GM18507 (cell line): ENCODE data around the gene UVRAG.

Source experiments
- DNase-seq: peaks from one replicate; pipeline ENCODE4 v3.0.0; 2011; ENCODE audit warnings: low read depth; ENCODE audit not compliant: insufficient read length; ENCODE audit errors: extremely low spot score
- FAIRE-seq: peaks from 2 replicates; lab custom pipeline; 2011; peaks lifted over from hg19 to GRCh38; lab: Jason Lieb, UNC

UVRAG gene

DNA sequence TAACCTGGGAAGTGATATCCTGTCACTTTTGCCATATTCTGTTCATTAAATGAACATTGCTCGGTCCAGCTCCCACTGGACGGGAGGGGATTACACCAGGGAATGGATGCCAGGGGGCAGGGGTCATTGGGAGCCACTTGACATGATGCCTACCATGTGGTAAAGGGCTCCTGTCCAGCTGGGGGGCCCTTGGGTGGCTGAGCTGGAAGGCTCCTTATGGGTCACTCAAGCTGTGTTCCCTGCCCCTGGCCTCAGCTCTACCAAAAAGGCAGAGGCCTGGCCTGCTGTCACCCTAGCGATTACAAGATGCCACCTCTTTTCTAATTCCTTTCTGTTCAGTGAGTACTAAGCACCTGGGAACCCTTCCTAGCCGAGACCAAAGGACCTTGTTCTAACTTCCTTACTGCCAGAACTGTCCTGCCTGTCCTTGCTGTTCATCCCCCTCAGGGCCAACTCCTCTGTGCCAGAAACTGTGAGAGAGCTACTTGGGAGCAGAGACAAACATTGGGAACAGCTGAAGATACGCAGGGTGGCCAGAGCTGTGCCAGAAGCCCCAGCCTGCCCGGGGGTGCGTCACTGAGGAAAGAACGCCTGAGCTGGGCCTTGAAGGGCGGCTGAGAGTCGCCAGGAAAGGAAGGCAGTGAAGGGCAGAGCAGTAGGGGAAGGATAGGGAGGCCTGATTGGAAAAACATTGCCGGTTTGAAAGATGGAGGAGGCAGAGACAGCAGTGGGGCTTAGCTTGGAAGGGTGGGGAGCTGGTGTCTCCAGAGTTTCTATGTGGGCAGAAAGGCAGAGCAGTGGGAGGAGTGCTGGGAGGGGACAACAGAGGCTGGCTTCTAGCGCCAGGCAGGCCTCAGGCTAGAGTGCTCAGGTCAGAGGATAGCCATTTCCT is 12.7 kb upstream of the UVRAG start:
- FAIRE-seq: no peak

DNA sequence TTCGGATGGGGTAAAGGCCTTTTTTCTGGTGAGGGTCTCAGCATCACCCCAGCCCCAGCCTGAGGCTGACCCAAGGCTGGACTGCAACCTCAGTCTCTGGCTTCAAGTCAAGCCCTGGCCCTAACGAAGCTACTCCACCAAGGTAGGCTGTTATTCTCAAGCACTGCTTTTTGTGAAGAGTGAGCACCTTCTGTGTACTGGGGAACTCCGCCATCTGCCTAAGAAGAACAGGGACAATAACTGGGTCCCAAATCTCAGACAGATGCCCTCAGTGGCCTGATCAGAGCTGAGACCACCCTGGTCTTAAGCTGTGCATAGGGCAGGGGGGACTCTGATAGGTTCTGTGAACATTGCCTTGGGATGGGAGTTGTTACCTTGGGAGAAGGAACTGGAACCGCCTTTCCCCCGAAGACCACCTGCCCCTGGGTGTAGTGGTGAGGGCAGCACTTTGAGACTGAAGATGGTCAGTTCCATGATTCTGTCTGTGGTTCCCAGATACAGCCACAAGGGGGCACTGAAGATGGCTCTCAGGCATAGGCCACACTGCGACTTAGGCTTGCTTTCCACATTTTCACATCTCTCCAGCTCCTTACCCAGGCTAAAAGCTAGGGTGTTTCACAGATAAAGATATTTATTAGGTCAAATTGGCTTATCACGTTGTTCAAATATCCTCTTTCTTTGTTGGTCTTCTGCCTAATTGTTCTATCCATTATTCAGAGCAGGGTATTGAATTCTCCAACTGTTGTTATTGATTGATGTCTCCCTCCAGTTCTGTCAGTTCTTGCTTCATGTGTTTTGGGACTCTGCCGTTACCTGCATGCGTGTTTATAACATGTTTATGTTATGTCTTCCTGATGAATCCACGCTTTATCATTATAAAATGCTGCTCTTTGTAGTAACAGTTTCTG is 11.8 kb upstream of the UVRAG start:
- peak; percentile 58 for DNase-seq
- peak; percentile 94 for FAIRE-seq

More for the DNA sequence above, 12.7 kb upstream of the UVRAG start:
- DNase-seq: no peak

DNA sequence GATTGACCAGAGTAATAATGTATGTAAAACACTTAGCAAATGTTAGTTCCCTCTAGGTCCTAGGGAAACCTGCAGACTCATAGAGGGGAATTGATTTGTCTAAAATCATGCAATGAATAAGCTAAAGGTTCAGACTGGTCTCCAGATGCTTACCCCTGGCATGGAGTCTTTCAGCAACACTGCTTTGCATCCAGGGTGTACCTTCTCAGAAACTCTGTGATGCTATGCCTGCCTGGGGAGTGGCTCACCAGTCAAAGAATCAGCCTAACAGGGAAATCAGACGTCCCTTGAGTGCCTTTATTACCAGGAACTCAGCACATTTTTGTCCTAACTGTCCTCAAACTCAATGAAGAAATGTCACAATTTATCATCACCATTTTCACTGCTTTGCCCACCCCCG is 5.9 kb upstream of the UVRAG start:
- no peak for FAIRE-seq

DNA sequence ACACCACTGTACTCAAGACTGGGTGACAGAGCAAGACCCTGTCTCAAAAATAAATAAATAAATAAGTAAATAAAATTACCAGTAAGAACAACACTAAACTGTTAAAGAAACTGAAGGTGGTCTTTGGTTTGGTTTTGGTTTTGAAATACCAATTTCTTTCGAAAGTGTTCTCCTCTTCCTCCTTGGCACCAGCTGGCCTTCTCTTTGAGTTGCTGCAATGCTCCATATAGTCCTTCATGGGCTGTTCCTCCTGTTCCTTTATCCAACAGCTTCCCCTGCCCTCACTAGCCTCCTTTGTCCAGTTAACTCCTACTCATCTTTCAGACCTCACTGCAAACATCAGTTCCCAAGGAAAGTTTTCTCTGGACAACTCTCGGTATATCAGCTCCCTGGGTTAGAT is 5.0 kb upstream of the UVRAG start:
- no peak for DNase-seq
- no peak for FAIRE-seq

More for the DNA sequence above, 5.9 kb upstream of the UVRAG start:
- DNase-seq: no peak

DNA sequence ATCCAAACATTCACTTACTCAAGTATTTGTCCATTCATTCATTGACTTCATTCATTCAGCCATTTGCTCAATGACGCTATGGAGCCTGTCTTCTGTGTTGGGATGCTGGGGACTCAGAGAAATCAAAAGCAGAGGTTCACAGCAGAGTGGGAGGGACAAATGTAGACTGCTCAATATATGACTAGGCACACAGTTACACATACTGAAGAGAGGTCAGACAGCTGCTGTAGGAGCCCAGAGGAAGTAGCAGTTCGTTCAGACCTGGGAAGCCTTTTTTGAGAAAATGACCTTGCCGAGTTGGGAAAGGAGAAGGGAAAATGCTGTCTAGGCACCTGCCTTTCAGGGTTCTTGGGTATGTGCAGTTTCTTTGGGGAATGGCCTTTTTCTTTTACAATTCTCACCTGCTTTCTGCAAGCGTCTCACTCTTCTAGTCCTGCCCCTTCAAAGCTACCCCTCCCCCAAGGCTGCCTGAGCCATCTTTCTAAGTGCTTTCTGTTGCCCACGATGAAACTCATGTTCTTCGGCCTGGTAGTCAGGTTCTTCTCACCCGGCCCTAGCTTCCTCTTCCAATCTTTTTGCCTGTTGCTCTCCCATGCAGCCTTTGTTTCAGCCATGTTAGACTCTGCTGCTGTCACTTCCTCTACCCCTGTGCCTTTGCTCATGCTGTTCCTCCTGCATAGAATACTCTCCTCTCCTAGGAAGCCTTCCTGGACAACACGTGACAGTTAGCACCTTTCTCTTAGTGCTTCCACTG is 4.2 kb upstream of the UVRAG start:
- DNase-seq: no peak
- FAIRE-seq: peak; percentile 63

DNA sequence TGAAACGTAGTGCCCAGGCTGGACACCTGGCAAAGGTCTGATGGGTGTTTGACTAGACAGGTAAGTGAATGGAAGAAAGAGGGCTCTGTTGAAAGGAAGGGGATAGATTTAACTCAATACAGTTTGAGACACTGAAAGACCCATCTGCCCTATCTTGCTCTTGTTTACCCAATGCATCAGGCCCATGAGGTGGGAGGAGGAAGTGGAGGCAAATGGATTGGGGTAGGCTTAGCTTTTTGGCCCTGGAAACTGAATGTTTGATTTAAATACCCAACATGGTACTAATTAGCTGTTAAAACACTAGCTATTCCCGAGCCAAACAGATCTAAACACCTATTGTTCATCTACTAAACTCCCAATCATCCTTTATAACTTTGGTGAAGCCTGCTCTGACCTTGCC is 3.5 kb upstream of the UVRAG start:
- FAIRE-seq: no peak
- DNase-seq: no peak

DNA sequence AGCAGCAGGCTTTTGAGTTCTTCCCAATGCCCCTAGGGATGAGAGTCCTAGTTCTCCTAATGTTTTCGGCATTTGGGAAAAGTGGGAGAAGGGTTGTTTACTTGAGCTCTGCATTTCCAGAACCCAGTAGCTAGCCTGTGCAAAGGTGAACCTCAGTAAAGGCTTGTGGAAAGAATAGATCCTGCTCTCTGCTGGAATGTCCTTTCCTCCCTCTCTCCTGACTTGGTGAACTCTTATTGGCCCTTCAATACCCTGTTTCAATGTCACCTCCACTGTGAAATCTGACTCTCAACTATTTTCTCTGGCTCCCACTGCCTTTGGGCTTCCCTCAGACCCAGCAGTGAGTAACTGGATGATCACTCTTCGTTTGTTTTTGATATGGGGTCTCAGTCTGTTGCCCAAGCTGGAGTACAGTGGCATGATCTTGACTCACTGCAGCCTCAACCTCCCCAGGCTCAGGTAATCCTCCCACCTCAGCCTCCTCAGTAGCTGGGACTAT is 2.4 kb upstream of the UVRAG start:
- DNase-seq (no peak), FAIRE-seq (no peak)

DNA sequence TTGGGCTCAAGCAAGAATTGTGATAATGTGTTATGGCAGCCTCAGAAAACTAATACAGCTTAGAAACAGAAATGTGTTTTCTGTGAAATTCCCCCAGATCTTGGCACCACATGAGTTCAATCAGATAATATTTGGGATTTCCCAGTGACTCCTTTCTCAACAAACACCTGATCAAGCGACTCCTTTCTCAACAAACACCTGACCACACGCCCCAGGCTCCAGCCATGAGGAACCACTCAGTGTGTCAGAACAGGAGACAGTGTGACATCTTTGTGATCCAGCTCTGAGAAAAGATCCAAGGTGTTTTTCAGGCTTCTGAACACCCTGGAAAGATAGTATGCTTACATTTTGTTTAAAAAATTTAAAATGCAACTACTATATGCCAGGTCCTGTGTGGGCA is 1.9 kb upstream of the UVRAG start:
- no peak for DNase-seq
- FAIRE-seq: peak; percentile 29

DNA sequence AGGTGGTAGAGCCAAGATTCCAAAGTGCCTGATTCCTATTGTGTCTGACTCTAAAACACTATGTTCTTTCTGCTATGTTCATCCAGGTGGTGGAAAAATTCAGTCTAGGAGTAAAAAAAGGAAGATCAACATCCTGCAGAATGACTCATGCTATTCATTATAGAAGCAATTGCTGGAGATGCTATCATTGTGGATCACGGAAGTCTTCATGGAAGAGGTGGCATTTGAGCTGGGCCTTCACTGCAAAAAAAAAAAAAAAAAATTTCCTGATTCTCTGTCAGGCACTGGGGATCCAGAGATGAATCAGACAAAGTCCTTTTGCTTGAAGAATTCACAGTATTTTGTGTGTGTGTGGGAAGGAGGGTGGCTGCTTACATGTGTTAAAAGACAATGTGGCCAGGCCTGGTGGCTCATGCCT is 1.4 kb upstream of the UVRAG start:
- DNase-seq (no peak), FAIRE-seq (no peak)

DNA sequence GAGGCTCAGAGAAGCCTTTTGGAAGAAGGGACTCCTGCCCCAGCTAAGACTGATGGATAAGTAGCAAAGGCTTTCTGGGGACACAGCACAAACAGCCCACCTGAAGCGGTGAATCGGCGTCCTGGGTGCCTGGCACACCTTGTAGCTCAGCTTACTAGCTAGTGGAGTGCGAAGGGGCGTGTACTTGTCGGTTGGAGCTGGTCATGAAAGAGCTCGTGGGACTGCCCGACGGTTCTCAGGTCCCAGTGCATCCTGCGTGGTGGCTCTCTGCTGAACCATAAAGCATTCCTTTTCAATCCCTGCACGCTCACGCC is 690 bp upstream of the UVRAG start:
- DNase-seq (no peak), FAIRE-seq (no peak)

DNA sequence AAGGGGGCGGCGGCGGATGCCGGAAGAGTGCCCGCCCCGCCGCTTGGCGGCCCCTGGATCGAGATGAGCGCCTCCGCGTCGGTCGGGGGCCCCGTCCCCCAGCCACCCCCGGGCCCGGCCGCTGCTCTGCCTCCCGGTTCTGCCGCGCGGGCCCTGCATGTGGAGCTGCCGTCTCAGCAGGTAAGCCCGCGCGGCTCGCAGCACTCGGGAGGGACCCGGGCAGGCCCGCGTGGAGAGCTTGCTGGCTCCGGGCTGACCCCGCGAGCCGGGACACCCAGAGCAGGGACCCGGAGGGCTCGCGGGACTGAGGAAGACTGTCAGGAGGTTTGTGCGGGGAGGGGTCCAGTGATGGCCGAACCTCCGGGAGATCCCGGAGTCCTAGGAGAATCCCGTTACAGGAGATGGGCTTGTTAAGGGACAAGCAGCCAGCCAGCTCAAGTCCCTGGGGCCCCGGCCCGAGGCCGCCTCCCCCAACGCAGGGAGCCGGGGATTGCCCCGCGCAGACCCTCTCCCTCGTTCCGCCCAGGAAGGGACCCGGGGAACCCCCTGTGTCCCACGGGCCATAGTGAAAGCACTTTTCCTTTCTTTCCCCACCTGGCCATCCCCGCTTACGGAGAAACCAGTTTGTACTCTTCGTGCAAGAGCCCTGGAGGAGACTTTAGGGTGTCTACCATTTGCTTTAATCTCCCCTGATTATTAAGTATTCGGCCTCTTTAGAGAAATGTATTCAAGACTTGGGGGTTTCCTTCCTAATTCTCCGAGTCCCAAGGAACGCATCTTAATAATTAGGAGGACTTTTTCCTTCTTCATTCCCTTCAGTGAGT is 547 bp downstream of the UVRAG start:
- no peak for DNase-seq
- FAIRE-seq: no peak

DNA sequence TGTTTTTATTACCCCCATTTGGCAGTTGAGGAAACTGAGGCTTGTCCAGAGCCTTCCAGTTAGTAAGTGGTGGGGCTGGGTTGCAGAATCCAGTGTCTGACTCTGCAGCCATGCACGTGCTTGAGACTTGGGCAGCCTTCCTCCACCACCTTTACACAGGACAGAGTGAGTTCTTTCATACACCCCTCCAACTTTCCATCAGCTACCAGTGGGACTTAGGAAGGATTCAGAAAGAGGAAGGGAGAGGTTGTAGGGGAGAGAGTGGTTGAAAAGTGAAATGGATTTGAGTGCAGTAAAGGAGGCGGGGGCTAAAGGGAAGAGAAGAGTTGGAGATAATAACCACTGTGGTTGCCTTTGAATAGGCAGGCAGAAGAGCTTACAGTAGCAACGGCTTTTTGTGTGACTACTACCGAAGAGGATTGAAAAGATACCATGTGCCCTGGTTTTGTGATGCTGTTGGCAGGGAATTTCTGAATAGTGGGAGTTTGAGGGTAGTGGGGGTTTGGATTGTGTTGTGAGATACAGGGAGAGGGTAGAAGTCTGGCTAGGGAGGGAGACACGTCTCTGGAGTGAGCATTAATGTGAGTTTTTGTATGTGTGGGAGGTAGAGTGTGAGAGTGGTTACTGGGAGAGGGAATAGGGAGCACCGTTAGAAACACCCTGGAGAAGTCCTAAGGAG is 1.7 kb downstream of the UVRAG start:
- DNase-seq: no peak
- no peak for FAIRE-seq

DNA sequence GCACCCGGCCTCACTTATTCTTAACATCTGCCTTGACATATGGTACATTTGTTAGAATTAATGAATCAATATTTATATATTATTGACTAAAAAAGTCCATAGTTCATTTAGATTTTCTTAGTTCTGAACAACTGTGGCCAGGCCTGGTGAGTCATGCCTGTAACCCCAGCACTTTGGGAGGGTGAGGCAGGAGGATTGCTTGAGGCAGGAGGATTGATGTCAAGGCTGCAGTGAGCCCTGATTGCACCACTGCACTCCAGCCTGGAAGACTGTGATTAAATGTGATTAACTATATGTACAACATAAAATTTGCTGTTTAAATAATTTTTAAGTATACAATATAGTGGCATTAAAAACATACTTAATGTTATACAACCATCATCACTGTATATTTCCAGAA is 5.6 kb downstream of the UVRAG start:
- FAIRE-seq: no peak

DNA sequence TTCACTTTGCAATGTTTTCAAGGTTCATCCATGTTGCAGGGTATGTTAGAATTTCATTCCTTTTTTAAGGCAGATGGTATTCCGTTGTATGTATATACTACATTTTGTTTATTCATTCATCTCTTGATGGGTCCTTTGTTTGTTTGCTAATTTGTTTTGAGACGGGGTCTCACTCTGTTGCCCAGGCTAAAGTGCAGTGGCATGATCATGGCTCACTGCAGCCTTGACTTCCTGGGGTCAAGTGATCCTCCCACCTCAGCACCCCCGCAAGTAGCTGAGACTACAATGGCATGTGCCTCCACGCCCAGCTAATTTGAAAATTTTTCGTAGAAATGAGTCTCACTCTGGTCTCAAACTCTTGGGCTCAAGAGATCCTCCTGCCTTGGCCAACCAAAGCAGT is 6.2 kb downstream of the UVRAG start:
- DNase-seq (no peak), FAIRE-seq (no peak)

More for the DNA sequence above, 5.6 kb downstream of the UVRAG start:
- no peak for DNase-seq

DNA sequence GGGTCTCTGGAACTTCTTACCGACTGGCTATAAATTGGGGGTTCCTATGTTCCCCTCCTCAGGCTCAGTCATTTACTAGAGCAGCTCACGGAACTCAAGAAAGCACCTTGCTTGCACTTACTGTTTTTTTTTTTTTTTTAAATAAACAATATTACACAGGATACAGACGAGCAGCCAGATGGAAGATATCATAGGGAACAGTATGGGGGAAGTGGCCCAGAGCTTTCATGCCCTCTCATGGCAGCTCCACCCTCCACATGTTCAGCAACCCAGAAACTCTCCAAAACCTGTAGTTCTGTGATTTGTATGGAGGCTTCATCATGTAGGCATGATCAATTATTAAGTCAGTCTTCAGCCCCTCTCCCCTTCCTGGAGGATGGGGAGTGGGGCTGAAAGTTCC is 7.5 kb downstream of the UVRAG start:
- no peak for FAIRE-seq
- no peak for DNase-seq

DNA sequence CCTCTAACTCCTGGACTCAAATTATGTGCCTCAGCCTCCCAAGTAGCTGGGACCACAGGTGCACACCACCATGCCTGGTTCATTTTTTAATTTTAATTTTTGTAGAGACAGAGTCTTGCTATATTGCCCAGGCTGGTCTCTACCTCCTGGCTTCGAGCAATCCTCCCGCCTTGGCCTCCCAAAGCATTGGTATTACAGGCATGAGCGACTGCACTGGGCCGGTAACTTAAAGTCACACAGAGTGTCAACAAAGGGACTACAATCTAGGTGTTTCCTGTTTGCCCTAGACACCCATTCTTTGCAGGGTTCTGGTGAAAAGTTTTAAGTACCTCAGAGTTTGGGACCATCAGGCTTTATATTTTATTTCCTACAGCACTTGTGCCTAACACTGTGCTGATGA is 8.4 kb downstream of the UVRAG start:
- DNase-seq (no peak), FAIRE-seq (peak; percentile 71)

DNA sequence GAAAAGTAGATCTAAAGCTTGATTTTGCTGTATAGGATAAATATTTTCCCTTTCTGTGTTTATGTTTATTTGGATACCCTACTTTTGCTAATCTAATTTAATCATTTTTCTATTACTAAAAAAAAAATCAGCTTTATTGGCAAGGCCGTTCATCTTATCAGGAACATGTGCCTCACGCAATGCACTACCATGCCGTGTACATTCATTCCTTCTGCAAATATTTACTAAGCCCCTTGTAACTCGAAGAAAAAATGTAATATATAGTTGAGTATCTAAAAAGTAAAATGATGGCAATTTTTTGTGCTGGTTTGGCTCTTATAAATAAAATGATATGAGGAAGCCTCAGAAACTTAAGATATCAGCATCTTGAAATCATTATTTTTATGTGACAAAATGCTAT is 8.9 kb downstream of the UVRAG start:
- FAIRE-seq (no peak), DNase-seq (no peak)

DNA sequence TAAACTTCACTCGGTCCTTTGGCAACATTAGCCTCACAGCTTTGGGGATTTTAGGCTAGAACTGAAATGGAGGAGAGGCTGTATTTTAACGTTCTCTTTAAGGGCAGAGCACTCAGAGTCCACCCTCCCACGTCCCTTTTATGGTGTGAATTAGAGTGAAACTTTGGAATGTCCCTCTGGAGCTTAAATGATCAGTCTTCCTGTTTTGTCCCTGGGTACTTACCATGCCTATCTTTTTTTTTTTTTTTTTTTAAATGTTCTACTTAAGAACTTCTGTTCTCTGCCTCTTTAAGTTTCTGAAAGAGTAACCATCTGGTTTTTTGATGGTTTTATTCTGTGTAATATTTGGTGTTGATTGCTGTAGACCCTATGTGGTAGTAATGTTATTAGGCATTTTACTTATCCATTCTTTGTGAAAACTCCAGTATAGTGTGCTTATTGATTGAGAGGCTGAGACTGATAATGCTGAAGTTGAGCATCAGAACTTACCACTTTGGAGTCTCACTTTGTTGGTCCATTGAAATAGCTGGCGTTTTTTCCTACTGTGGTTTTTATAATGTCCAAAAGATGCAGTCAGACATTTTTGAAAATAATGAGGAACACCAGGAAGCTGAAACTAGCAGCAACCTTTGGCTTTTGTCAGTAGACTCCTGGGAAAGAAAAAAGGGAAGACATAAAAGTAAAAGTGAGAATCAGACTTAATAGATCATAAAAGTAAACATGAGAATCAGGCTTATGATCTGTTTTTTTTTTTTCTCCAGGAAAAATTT is 11.6 kb downstream of the UVRAG start:
- DNase-seq (no peak), FAIRE-seq (peak; percentile 49)
